Body of pancreas (tissue), 4 donors: Measurements from ENCODE around the gene MAGI1. TPM values are rescaled to one million over a fixed set of nuclear protein-coding genes. Genes with fewer than 3 reads are reported as not detected.

ENCODE experiments used
- ATAC-seq: fragments of 150-250 bp; one replicate; pipeline ENCODE4 v1.9.1; 2016
- DNase-seq, 4 donors: peaks; one replicate each; pipeline ENCODE4 v3.0.0-alpha.2; 2019
- H3K27ac ChIP-seq, 4 donors: fragments of 200-600 bp; sonication (generic); 1 replicate in 3 of 4; 2 replicates in 1 of 4; pipeline versions ENCODE4 v1.5.1 to v1.6.1; 2016 to 2019; ENCODE audit warnings: mild to moderate bottlenecking in 1 of 4, mixed read lengths in 1 of 4, moderate library complexity in 1 of 4
- H3K27me3 ChIP-seq, 2 donors: fragments of 200-600 bp; sonication (generic); one replicate each; pipeline ENCODE4 v1.6.0; 2016; ENCODE audit warnings: mild to moderate bottlenecking in 1 of 2
- H3K36me3 ChIP-seq, 2 donors: fragments of 200-600 bp; sonication (generic); replicated peaks in 1 of 2; 2 replicates each; pipeline ENCODE4 v1.5.1; 2016; ENCODE audit warnings: low read depth in 2 of 2; ENCODE audit not compliant: insufficient read depth in 1 of 2
- H3K4me1 ChIP-seq: fragments of 200-600 bp; sonication (generic); one replicate; pipeline ENCODE4 v1.6.0; 2016
- H3K4me3 ChIP-seq, 2 donors: fragments of 200-600 bp; sonication (generic); 1 replicate in 1 of 2; 2 replicates in 1 of 2; pipeline ENCODE4 v1.5.1; 2016 to 2019
- H3K9me3 ChIP-seq, 3 donors: fragments of 200-600 bp; sonication (generic); 1 replicate in 2 of 3; 2 replicates in 1 of 3; pipeline ENCODE4 v1.5.1; 2016
- CTCF ChIP-seq, 7 experiments: fragments of 450-650 bp in 4 of 7; fragments of 200-600 bp in 3 of 7; sonication (generic) in 3 of 7; IDR thresholded peaks; one replicate each; pipeline ENCODE4 v1.5.1; 2016 to 2019; ENCODE audit warnings: antibody characterized with exemption in 7 of 7
- POLR2A ChIP-seq, 3 donors: fragments of 450-650 bp; IDR thresholded peaks; one replicate each; pipeline ENCODE4 v1.6.1; 2016; ENCODE audit warnings: antibody characterized with exemption in 3 of 3, mild to moderate bottlenecking in 2 of 3
- WGBS, 2 donors: methylation state at CpG; one replicate each; pipeline ENCODE4 v1.1.5; 2017; 5-methylcytosine and 5-hydroxymethylcytosine counted together
- intact Hi-C: fragments of 100-400 bp; cut with DNase I; formaldehyde crosslinking; loops from one replicate; pipeline ENCODE4 v1.15.1; 2023
- total RNA-seq, 2 donors: library from RNA; depleted of rRNA; stranded (reverse); fragments of >200 nt; gene quantifications; one replicate each; pipeline ENCODE4 v1.1.0, GENCODE V29; 2016

MAGI1 gene
- total RNA-seq, 2 donors from 2014 or later, result 44.2 to 63.6 TPM

DNA sequence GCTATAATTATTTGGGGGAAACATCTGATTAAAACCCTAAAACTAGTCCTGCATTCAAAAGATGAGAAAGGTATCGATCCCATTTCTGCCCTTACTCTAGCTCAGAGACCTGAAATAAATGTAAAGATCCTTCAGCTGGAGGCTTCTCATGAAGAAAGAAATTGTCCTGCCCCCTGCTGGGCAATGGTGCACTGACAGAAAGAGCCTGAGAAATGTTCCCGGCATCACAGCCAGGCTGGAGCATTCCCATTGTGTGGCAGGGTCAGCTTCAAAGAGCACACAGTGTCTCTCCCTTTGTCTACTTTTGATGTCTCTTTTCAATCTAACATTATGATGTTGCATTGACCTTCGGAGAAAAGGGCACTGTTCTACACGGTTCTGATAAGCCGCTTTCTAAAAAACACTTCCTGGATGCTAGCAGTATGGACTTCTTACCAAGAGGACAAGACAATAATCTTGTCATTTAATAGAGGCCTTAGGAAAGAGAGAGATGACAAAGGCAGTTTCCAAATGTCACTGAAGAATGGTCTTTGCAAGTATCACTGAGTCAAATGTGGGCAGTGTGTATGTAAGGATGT, 287.5 kb downstream of the MAGI1 start:
- Histone ChIP-seq H3K4me1 (no peaks in the 10 kb centered on the region), H3K36me3 (no peaks in the 10 kb centered on the region), H3K4me3 (no peak overlapping the region), H3K27ac (no peak overlapping the region), H3K9me3 (no peaks in the 10 kb centered on the region), H3K27me3 (no peaks in the 10 kb centered on the region)
- DNase-seq (peak; percentile 31 to 65 (median 46)), ATAC-seq (peak; percentile 50)
- TF ChIP-seq POLR2A (IDR thresholded peaks at IDR 0.05), result no peak
- peak; percentile 37 to 62 (median 60) for TF ChIP-seq CTCF (IDR thresholded peaks at IDR 0.05)
- 41 to 44% methylated on average over 5 of the region's 5 CpGs for WGBS, 2 donors
- intact Hi-C loops, result no loop called here

GRCh38 chr3:65749066-65749465, 289.7 kb downstream of the MAGI1 start:
- no peak for TF ChIP-seq POLR2A (IDR thresholded peaks at IDR 0.05)
- TF ChIP-seq CTCF (IDR thresholded peaks at IDR 0.05), result no peak
- H3K27ac ChIP-seq, result no peak overlapping the region
- DNase-seq, result no peak
- WGBS, 2 donors, result 66 to 80% methylated on average over 1 of the region's 1 CpG
- no peaks in the 10 kb centered on the region for H3K27me3 ChIP-seq
- H3K36me3 ChIP-seq, result no peaks in the 10 kb centered on the region
- no peak overlapping the region for H3K4me3 ChIP-seq
- ATAC-seq, result no peak
- intact Hi-C loops, result no loop called here
- no peaks in the 10 kb centered on the region for H3K4me1 ChIP-seq
- no peaks in the 10 kb centered on the region for H3K9me3 ChIP-seq

DNA sequence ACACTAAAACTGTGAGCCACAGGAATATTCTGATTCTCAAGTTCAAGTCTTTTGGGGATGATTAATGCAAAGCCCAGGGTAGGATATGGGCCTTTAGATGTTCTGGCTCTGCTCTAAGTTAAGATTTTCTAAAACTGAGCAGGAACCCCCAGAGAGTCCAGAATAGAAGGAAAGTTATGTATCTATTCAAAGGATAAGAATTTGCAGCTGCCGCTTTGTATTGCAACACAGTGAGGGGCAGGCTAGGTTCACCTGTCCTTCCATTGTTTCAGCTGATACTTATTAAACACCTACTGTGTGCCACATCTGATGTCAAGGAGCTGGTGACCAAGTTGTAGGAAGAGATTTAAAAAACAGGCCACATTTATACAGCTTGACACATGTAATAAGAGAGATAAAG, 290.4 kb downstream of the MAGI1 start:
- Histone ChIP-seq H3K36me3 (no peaks in the 10 kb centered on the region), H3K27ac (no peak overlapping the region), H3K27me3 (no peaks in the 10 kb centered on the region), H3K9me3 (no peaks in the 10 kb centered on the region), H3K4me3 (no peak overlapping the region), H3K4me1 (no peaks in the 10 kb centered on the region)
- 92 to 95% methylated on average over 1 of the region's 1 CpG for WGBS, 2 donors
- no peak for TF ChIP-seq CTCF (IDR thresholded peaks at IDR 0.05)
- TF ChIP-seq POLR2A (IDR thresholded peaks at IDR 0.05), result no peak
- ATAC-seq (no peak), DNase-seq (no peak)
- intact Hi-C loops, result no loop called here

DNA sequence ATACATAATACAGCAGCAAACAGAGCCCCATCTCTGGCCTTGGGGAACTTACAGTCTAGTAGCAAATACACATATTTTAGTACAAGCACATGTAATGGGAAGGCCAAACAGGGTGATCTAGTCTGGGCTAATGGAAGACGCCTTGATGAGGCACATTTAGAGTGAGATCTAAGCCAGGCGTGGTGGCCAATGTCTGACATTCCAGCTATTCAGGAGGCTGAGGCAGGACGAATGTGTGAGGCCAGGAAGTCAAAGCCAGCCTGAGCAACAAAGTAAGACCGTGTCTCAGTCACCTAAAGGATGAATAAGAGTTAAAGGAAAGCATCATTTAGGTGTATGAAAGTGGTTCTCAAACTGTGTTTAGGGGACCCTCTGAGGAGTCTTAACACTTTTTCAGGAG, 291.9 kb downstream of the MAGI1 start:
- no peak overlapping the region for H3K27ac ChIP-seq
- no peaks in the 10 kb centered on the region for H3K4me1 ChIP-seq
- H3K36me3 ChIP-seq, result no peaks in the 10 kb centered on the region
- no peaks in the 10 kb centered on the region for H3K27me3 ChIP-seq
- ATAC-seq, result no peak
- no peak for DNase-seq
- WGBS, 2 donors, result 85 to 86% methylated on average over 4 of the region's 4 CpGs
- intact Hi-C loops, result no loop called here
- no peak for TF ChIP-seq CTCF (IDR thresholded peaks at IDR 0.05)
- TF ChIP-seq POLR2A (IDR thresholded peaks at IDR 0.05), result no peak
- no peak overlapping the region for H3K4me3 ChIP-seq
- H3K9me3 ChIP-seq, result no peaks in the 10 kb centered on the region

- Histone ChIP-seq H3K36me3 (no peaks in the 10 kb centered on the region), H3K4me1 (no peaks in the 10 kb centered on the region), H3K27ac (no peak overlapping the region), H3K4me3 (no peak overlapping the region), H3K27me3 (no peaks in the 10 kb centered on the region), H3K9me3 (no peaks in the 10 kb centered on the region)
- no peak for ATAC-seq
- intact Hi-C loops, result no loop called here
- DNase-seq, result no peak
- TF ChIP-seq POLR2A (IDR thresholded peaks at IDR 0.05) (no peak), CTCF (IDR thresholded peaks at IDR 0.05) (no peak)
- WGBS, 2 donors, result 90 to 92% methylated on average over 2 of the region's 2 CpGs
These were observed 293.4 kb downstream of the MAGI1 start for GRCh38 chr3:65745306-65745705.
